C4-2B (cell line): ENCODE data around the gene PARD3B.

ENCODE experiments used
- ZFX ChIP-seq: fragments of 450-650 bp; IDR thresholded peaks from 2 replicates; pipeline ENCODE4 v1.6.1; 2017
- TF ChIP-seq, protein P1 (sequence below): fragments of 450-650 bp; conservative IDR thresholded peaks from 2 replicates; pipeline ENCODE4 v1.5.1; 2017; ENCODE audit warnings: mild to moderate bottlenecking

GRCh38 chr2:205556357-205556756 is 1011.1 kb downstream of the PARD3B start:
- TF ChIP-seq, protein P1, sequence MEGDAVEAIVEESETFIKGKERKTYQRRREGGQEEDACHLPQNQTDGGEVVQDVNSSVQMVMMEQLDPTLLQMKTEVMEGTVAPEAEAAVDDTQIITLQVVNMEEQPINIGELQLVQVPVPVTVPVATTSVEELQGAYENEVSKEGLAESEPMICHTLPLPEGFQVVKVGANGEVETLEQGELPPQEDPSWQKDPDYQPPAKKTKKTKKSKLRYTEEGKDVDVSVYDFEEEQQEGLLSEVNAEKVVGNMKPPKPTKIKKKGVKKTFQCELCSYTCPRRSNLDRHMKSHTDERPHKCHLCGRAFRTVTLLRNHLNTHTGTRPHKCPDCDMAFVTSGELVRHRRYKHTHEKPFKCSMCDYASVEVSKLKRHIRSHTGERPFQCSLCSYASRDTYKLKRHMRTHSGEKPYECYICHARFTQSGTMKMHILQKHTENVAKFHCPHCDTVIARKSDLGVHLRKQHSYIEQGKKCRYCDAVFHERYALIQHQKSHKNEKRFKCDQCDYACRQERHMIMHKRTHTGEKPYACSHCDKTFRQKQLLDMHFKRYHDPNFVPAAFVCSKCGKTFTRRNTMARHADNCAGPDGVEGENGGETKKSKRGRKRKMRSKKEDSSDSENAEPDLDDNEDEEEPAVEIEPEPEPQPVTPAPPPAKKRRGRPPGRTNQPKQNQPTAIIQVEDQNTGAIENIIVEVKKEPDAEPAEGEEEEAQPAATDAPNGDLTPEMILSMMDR, result no peak
- no peak for TF ChIP-seq ZFX
